ENCODE data around the gene CAD.

The CAD gene

DNA sequence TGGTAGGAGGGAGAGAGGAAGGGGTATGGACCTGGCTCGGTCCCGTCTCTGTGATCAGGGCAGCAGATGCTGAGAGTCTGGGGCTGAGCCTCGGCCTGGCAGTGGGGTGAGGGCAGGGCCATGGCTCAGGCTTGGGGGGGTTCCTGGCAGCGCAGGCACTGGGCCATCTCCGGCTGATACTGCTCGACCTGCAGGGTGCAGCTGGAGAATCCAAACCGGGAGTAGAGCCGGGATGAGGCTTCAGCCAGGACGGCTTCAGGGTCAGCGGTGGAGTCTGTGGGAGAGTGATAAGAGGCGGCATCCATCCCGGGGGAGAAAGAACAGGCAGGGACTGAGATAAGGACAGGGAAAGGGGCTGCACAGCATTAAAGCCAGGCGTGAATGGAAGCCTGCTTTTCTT, 38.0 kb downstream of the CAD start:
- no peak for DNase-seq (ENCODE audit: low read depth)
- no peak overlapping the region for H3K4me3 ChIP-seq (ENCODE audit: low read length)
- TF ChIP-seq CTCF (IDR thresholded peaks at IDR 0.05; ENCODE audit: insufficient read depth, low read depth, low read length, missing control alignments) = no peak

- H3K4me3 ChIP-seq (ENCODE audit: low read length) = no peak overlapping the region
- no peak for DNase-seq (ENCODE audit: low read depth)
- no peak for TF ChIP-seq CTCF (IDR thresholded peaks at IDR 0.05; ENCODE audit: insufficient read depth, low read depth, low read length, missing control alignments)
These were observed 38.5 kb downstream of the CAD start for GRCh38 chr2:27255660-27256059.

GRCh38 chr2:27256855-27257454, 39.8 kb downstream of the CAD start:
- TF ChIP-seq CTCF (IDR thresholded peaks at IDR 0.05; ENCODE audit: insufficient read depth, low read depth, low read length, missing control alignments) = no peak
- DNase-seq (ENCODE audit: low read depth) = no peak
- H3K4me3 ChIP-seq (ENCODE audit: low read length) = no peak overlapping the region

DNA sequence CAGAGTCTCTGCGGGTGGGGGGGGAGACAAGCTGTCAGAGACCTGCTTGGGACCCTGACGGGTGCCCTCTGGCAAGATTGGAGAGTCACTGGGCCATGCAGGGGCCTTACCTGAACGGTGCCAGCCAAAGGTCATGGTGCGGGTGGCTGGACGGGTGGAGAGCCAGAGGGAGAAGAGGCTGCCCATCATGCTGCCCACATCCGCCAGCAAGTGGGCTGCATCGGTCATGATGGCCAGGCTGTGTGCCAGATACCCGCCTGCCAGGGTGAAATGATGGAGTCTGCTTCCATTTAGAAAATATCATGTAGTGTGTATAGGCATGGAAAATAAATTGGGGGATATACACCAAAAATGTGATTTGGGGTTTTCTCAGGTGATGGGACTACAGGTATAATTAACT, 40.9 kb downstream of the CAD start:
- TF ChIP-seq CTCF (IDR thresholded peaks at IDR 0.05; ENCODE audit: insufficient read depth, low read depth, low read length, missing control alignments) = no peak
- H3K4me3 ChIP-seq (ENCODE audit: low read length) = no peak overlapping the region
- no peak for DNase-seq (ENCODE audit: low read depth)

DNA sequence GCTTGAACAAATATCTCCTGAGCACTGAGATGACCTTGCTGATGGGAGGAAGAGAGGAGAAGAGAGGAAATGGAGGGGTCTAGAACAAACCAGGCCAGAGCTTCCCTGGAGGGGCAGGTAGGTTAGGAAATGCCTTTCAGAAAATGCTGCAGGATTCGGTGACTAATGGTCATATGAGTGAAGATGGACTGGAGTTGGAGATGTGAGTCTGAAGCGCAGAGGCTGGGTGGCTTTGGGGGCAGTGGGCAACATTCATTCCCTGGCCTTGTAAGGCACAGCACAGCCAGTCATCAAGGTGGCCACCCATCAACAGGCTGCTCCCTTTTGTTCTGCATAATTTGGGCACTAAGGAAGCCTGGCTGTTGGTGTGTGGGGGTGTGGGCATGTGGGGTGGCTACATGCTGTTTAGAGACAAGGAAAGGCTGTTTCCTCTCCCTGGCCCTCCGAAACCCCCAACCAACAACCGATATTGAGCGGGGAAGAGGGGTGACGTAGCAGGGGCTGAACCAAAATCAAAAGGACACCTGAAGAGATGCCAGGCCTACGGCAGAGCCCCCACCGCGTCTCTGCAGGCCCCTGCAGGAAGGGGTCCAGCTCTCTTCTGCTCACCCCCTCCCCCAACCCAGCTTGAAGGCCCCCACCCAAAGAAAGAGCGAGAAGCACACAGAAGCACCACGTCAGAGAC, 44.2 kb downstream of the CAD start:
- DNase-seq (ENCODE audit: low read depth) = no peak
- H3K4me3 ChIP-seq (ENCODE audit: low read length) = no peak overlapping the region
- TF ChIP-seq CTCF (IDR thresholded peaks at IDR 0.05; ENCODE audit: insufficient read depth, low read depth, low read length, missing control alignments) = no peak

DNA sequence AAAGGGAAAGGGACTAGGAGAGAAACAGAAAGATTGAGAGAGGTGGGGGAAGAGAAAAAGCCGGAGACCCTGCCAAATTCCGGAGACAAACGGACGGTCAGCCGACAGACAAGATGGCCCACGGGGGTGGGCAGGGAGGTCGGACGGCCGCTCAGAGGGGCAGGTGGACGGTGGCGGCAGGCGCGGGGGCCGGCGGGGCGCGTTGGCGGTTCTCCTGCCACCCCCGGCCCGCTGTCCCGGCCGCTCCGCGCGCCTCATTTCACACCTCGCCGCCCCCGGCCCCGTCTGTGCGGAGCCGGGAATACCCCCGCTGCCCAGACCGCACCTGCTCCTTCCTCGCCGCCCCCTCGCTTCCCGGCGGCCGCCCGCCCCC, 44.7 kb downstream of the CAD start:
- TF ChIP-seq CTCF (IDR thresholded peaks at IDR 0.05; ENCODE audit: insufficient read depth, low read depth, low read length, missing control alignments) = no peak
- H3K4me3 ChIP-seq (ENCODE audit: low read length) = no peak overlapping the region
- DNase-seq (ENCODE audit: low read depth) = no peak
